ENCODE data around the gene SEMA6A. TPM values are rescaled to one million over a fixed set of nuclear protein-coding genes. Genes with fewer than 3 reads are reported as not detected.
"Not testable (repeated sequence)": the region's sequence is repeated elsewhere in the genome, so short reads cannot be mapped to it uniquely, and the experiment has no call there.

Gene SEMA6A
- total RNA-seq, 1 experiment from 2014 or later = 406 TPM

- CTCF ChIA-PET; H3K36me3 Mint-ChIP-seq; H3K27ac Mint-ChIP-seq; H3K27me3 Mint-ChIP-seq (ENCODE audit: low read depth); ATAC-seq; DNase-seq (ENCODE audit: low spot score); POLR2A ChIA-PET; H3K4me3 Mint-ChIP-seq; H3K9me3 Mint-ChIP-seq: not testable (repeated sequence)
- TF ChIP-seq ZNF121 (CRISPR knock-in tag; IDR thresholded peaks at IDR 0.05) = peak; percentile 84
- peaks cover 99% of the 10 kb centered on the region for H3K4me1 Mint-ChIP-seq
Observed at GRCh38 chr5:116523182-116523581, 51.4 kb downstream of the SEMA6A start.

- Mint-ChIP-seq H3K4me1 (peaks cover 99% of the 10 kb centered on the region), H3K36me3 (no peaks in the 10 kb centered on the region; the same call in 1 of the 2 replicates), H3K4me3 (no peak overlapping the region), H3K27me3 (ENCODE audit: low read depth) (no peaks in the 10 kb centered on the region), H3K27ac (peak overlapping the region; percentile 69; the same call in 1 of the 2 replicates), H3K9me3 (no peaks in the 10 kb centered on the region)
- TF ChIP-seq CREM (CRISPR knock-in tag; IDR thresholded peaks at IDR 0.05) (no peak), TEAD4 (CRISPR knock-in tag; IDR thresholded peaks at IDR 0.05) (no peak), SMAD4 (CRISPR knock-in tag; IDR thresholded peaks at IDR 0.05) (no peak)
- DNase-seq (ENCODE audit: low spot score) (no peak), ATAC-seq (no peak; the same call in 1 of the 2 replicates)
- POLR2A ChIA-PET = no interaction called here
- CTCF ChIA-PET = no interaction called here
Observed at GRCh38 chr5:116522356-116523136, 52.1 kb downstream of the SEMA6A start.

- ChIA-PET CTCF (no interaction called here), POLR2A (no interaction called here)
- H3K4me1 Mint-ChIP-seq = peaks cover 99% of the 10 kb centered on the region
- DNase-seq (ENCODE audit: low spot score) (no peak), ATAC-seq (peak; percentile 6)
- peak overlapping the region; percentile 43 for H3K27ac Mint-ChIP-seq
- H3K27me3 Mint-ChIP-seq (ENCODE audit: low read depth) = no peaks in the 10 kb centered on the region
- H3K4me3 Mint-ChIP-seq = peak overlapping the region; percentile 19; the same call in 1 of the 2 replicates
- no peaks in the 10 kb centered on the region for H3K9me3 Mint-ChIP-seq
- no peaks in the 10 kb centered on the region; the same call in 1 of the 2 replicates for H3K36me3 Mint-ChIP-seq
- TF ChIP-seq HMGA2 (CRISPR knock-in tag; IDR thresholded peaks at IDR 0.05) (no peak), FOXP4 (CRISPR knock-in tag; IDR thresholded peaks at IDR 0.05) (no peak), OVOL2 (CRISPR knock-in tag; IDR thresholded peaks at IDR 0.05; ENCODE audit: borderline replicate concordance) (no peak), ZNF138 (CRISPR knock-in tag; conservative IDR thresholded peaks at IDR 0.05) (no peak), MXD4 (CRISPR knock-in tag; IDR thresholded peaks at IDR 0.05; ENCODE audit: borderline replicate concordance) (no peak), ZNF532 (CRISPR knock-in tag; IDR thresholded peaks at IDR 0.05; ENCODE audit: borderline replicate concordance) (no peak), AR (CRISPR knock-in tag; IDR thresholded peaks at IDR 0.05) (no peak), ERG (CRISPR knock-in tag; IDR thresholded peaks at IDR 0.05) (no peak), ETV6 (CRISPR knock-in tag; IDR thresholded peaks at IDR 0.05) (no peak), ZNF232 (CRISPR knock-in tag; IDR thresholded peaks at IDR 0.05) (no peak), CREM (CRISPR knock-in tag; IDR thresholded peaks at IDR 0.05) (no peak), TEAD1 (CRISPR knock-in tag; IDR thresholded peaks at IDR 0.05) (no peak), ATF1 (CRISPR knock-in tag; IDR thresholded peaks at IDR 0.05) (no peak), ZBTB21 (CRISPR knock-in tag; IDR thresholded peaks at IDR 0.05; ENCODE audit: borderline replicate concordance) (no peak), IRF1 (CRISPR knock-in tag; IDR thresholded peaks at IDR 0.05) (no peak), NFYB (CRISPR knock-in tag; conservative IDR thresholded peaks at IDR 0.05; ENCODE audit: low read depth) (no peak)
Observed at GRCh38 chr5:116521173-116521872, 53.3 kb downstream of the SEMA6A start.
